ENCODE data around the gene PRKAG3. TPM values are rescaled to one million over a fixed set of nuclear protein-coding genes. Genes with fewer than 3 reads are reported as not detected.

Gene PRKAG3
- total and polyA plus RNA-seq, 2 donors: 1.2 TPM; not detected in 1

GRCh38 chr2:218824004-218824403 is 7.6 kb downstream of the PRKAG3 start:
- no peak for DNase-seq (ENCODE audit: extremely low spot score)
- Histone ChIP-seq H3K4me3 (ENCODE audit: low read depth, low read length) (no peak overlapping the region), H3K36me3 (ENCODE audit: insufficient read depth) (no peaks in the 10 kb centered on the region), H3K4me1 (ENCODE audit: insufficient read depth) (no peaks in the 10 kb centered on the region), H3K27ac (ENCODE audit: low read depth) (no peak overlapping the region)
- 91% methylated on average over 7 of the region's 7 CpGs for WGBS

- WGBS: 85% methylated on average over 9 of the region's 9 CpGs
- Histone ChIP-seq H3K4me3 (ENCODE audit: low read depth, low read length) (no peak overlapping the region), H3K36me3 (ENCODE audit: insufficient read depth) (no peaks in the 10 kb centered on the region), H3K4me1 (ENCODE audit: insufficient read depth) (no peaks in the 10 kb centered on the region), H3K27ac (ENCODE audit: low read depth) (no peak overlapping the region)
- DNase-seq (ENCODE audit: extremely low spot score): no peak
These were observed 8.3 kb downstream of the PRKAG3 start for GRCh38 chr2:218823196-218823855.

- Histone ChIP-seq H3K4me3 (ENCODE audit: low read depth, low read length) (no peak overlapping the region), H3K27ac (ENCODE audit: low read depth) (no peak overlapping the region), H3K4me1 (ENCODE audit: insufficient read depth) (no peaks in the 10 kb centered on the region), H3K36me3 (ENCODE audit: insufficient read depth) (no peaks in the 10 kb centered on the region)
- DNase-seq (ENCODE audit: extremely low spot score): no peak
- 75% methylated on average over 7 of the region's 7 CpGs for WGBS
These were observed 9.0 kb downstream of the PRKAG3 start for GRCh38 chr2:218822622-218823021.

- no peak for DNase-seq (ENCODE audit: extremely low spot score)
- 78% methylated on average over 9 of the region's 9 CpGs for WGBS
- Histone ChIP-seq H3K4me3 (ENCODE audit: low read depth, low read length) (no peak overlapping the region), H3K36me3 (ENCODE audit: insufficient read depth) (no peaks in the 10 kb centered on the region), H3K27ac (ENCODE audit: low read depth) (no peak overlapping the region), H3K4me1 (ENCODE audit: insufficient read depth) (no peaks in the 10 kb centered on the region)
These were observed 9.9 kb downstream of the PRKAG3 start for GRCh38 chr2:218821605-218822211.

GRCh38 chr2:218820746-218821369 is 10.7 kb downstream of the PRKAG3 start:
- DNase-seq (ENCODE audit: extremely low spot score): no peak
- 97% methylated on average over 15 of the region's 15 CpGs for WGBS
- Histone ChIP-seq H3K4me3 (ENCODE audit: low read depth, low read length) (no peak overlapping the region), H3K27ac (ENCODE audit: low read depth) (no peak overlapping the region), H3K36me3 (ENCODE audit: insufficient read depth) (no peaks in the 10 kb centered on the region), H3K4me1 (ENCODE audit: insufficient read depth) (no peaks in the 10 kb centered on the region)

GRCh38 chr2:218819093-218819492 is 12.5 kb downstream of the PRKAG3 start:
- DNase-seq (ENCODE audit: extremely low spot score): no peak
- no peaks in the 10 kb centered on the region for H3K4me1 ChIP-seq (ENCODE audit: insufficient read depth)
- WGBS: 88% methylated on average over 7 of the region's 7 CpGs
- H3K27ac ChIP-seq (ENCODE audit: low read depth): no peak overlapping the region
- no peak overlapping the region for H3K4me3 ChIP-seq (ENCODE audit: low read depth, low read length)
- H3K36me3 ChIP-seq (ENCODE audit: insufficient read depth): no peaks in the 10 kb centered on the region

- H3K36me3 ChIP-seq (ENCODE audit: insufficient read depth): no peaks in the 10 kb centered on the region
- H3K4me1 ChIP-seq (ENCODE audit: insufficient read depth): no peaks in the 10 kb centered on the region
- H3K27ac ChIP-seq (ENCODE audit: low read depth): no peak overlapping the region
- WGBS: 87% methylated on average over 2 of the region's 2 CpGs
- no peak for DNase-seq (ENCODE audit: extremely low spot score)
- H3K4me3 ChIP-seq (ENCODE audit: low read depth, low read length): no peak overlapping the region
These were observed 15.0 kb downstream of the PRKAG3 start for GRCh38 chr2:218816561-218817011.

GRCh38 chr2:218815649-218816048 is 16.0 kb downstream of the PRKAG3 start:
- 95% methylated on average over 4 of the region's 4 CpGs for WGBS
- no peak for DNase-seq (ENCODE audit: extremely low spot score)
- H3K27ac ChIP-seq (ENCODE audit: low read depth): no peak overlapping the region
- no peaks in the 10 kb centered on the region for H3K4me1 ChIP-seq (ENCODE audit: insufficient read depth)
- no peaks in the 10 kb centered on the region for H3K36me3 ChIP-seq (ENCODE audit: insufficient read depth)
- no peak overlapping the region for H3K4me3 ChIP-seq (ENCODE audit: low read depth, low read length)

- no peak overlapping the region for H3K27ac ChIP-seq (ENCODE audit: low read depth)
- H3K4me1 ChIP-seq (ENCODE audit: insufficient read depth): no peaks in the 10 kb centered on the region
- DNase-seq (ENCODE audit: extremely low spot score): no peak
- H3K4me3 ChIP-seq (ENCODE audit: low read depth, low read length): no peak overlapping the region
- 79% methylated on average over 5 of the region's 5 CpGs for WGBS
- no peaks in the 10 kb centered on the region for H3K36me3 ChIP-seq (ENCODE audit: insufficient read depth)
These were observed 16.4 kb downstream of the PRKAG3 start for GRCh38 chr2:218815244-218815637.

GRCh38 chr2:218814540-218815243 is 16.9 kb downstream of the PRKAG3 start:
- DNase-seq (ENCODE audit: extremely low spot score): no peak
- Histone ChIP-seq H3K4me3 (ENCODE audit: low read depth, low read length) (no peak overlapping the region), H3K36me3 (ENCODE audit: insufficient read depth) (no peaks in the 10 kb centered on the region), H3K4me1 (ENCODE audit: insufficient read depth) (no peaks in the 10 kb centered on the region), H3K27ac (ENCODE audit: low read depth) (no peak overlapping the region)
- WGBS: 93% methylated on average over 13 of the region's 13 CpGs

GRCh38 chr2:218813771-218814460 is 17.7 kb downstream of the PRKAG3 start:
- Histone ChIP-seq H3K36me3 (ENCODE audit: insufficient read depth) (no peaks in the 10 kb centered on the region), H3K4me1 (ENCODE audit: insufficient read depth) (no peaks in the 10 kb centered on the region), H3K4me3 (ENCODE audit: low read depth, low read length) (no peak overlapping the region), H3K27ac (ENCODE audit: low read depth) (no peak overlapping the region)
- 86% methylated on average over 11 of the region's 11 CpGs for WGBS
- no peak for DNase-seq (ENCODE audit: extremely low spot score)

GRCh38 chr2:218812861-218813260 is 18.7 kb downstream of the PRKAG3 start:
- 91% methylated on average over 5 of the region's 5 CpGs for WGBS
- no peak overlapping the region for H3K27ac ChIP-seq (ENCODE audit: low read depth)
- H3K36me3 ChIP-seq (ENCODE audit: insufficient read depth): no peaks in the 10 kb centered on the region
- no peak for DNase-seq (ENCODE audit: extremely low spot score)
- no peaks in the 10 kb centered on the region for H3K4me1 ChIP-seq (ENCODE audit: insufficient read depth)
- no peak overlapping the region for H3K4me3 ChIP-seq (ENCODE audit: low read depth, low read length)

GRCh38 chr2:218812096-218812815 is 19.3 kb downstream of the PRKAG3 start:
- no peak for DNase-seq (ENCODE audit: extremely low spot score)
- H3K36me3 ChIP-seq (ENCODE audit: insufficient read depth): no peaks in the 10 kb centered on the region
- H3K4me1 ChIP-seq (ENCODE audit: insufficient read depth): no peaks in the 10 kb centered on the region
- WGBS: 95% methylated on average over 21 of the region's 21 CpGs
- no peak overlapping the region for H3K4me3 ChIP-seq (ENCODE audit: low read depth, low read length)
- no peak overlapping the region for H3K27ac ChIP-seq (ENCODE audit: low read depth)
